H4 (cell line): ENCODE measurements around the gene PDXP. TPM values are rescaled to one million over a fixed set of nuclear protein-coding genes. Genes with fewer than 3 reads are reported as not detected.
"Not testable (repeated sequence)": the region's sequence is repeated elsewhere in the genome, so short reads cannot be mapped to it uniquely, and the experiment has no call there.

Source experiments
- DNase-seq: peaks from one replicate; pipeline ENCODE4 v3.0.0-alpha.2; 2015; ENCODE audit warnings: low spot score
- total RNA-seq: library from RNA; depleted of rRNA; stranded (reverse); fragments of >200 nt; shearing (Covaris generic); gene quantifications from 2 replicates; pipeline ENCODE4 v1.2.3, GENCODE V29; 2014; rRNA removed

The PDXP gene
- total RNA-seq = 9.0 and 9.3 TPM in 2 replicates

GRCh38 chr22:37658133-37659065 lies at the start of gene PDXP:
PDXP (plus strand) TSS chr22:37658723; CDS start chr22:37658783, 60 bp downstream.
- peak; percentile 98 for DNase-seq

- no peak for DNase-seq
Observed at GRCh38 chr22:37609240-37610152, 49.0 kb upstream of the PDXP start.

GRCh38 chr22:37610153-37610475 lies 48.4 kb upstream of the PDXP start:
- not testable (repeated sequence) for DNase-seq

- no peak for DNase-seq
Observed at GRCh38 chr22:37610480-37611129, 47.9 kb upstream of the PDXP start.

GRCh38 chr22:37611207-37611606 lies 47.3 kb upstream of the PDXP start:
- DNase-seq = no peak

- no peak for DNase-seq
Observed at GRCh38 chr22:37616201-37617083, 42.1 kb upstream of the PDXP start.

- DNase-seq = no peak
Observed at GRCh38 chr22:37617431-37617830, 41.1 kb upstream of the PDXP start.

- no peak for DNase-seq
Observed at GRCh38 chr22:37618072-37618656, 40.4 kb upstream of the PDXP start.

GRCh38 chr22:37618674-37619073 lies 39.8 kb upstream of the PDXP start:
- no peak for DNase-seq

- DNase-seq = no peak
Observed at GRCh38 chr22:37619991-37620390, 38.5 kb upstream of the PDXP start.

- no peak for DNase-seq
Observed at GRCh38 chr22:37621352-37621860, 37.1 kb upstream of the PDXP start.

- no peak for DNase-seq
Observed at GRCh38 chr22:37623075-37624016, 35.2 kb upstream of the PDXP start.

GRCh38 chr22:37624017-37624365 lies 34.5 kb upstream of the PDXP start:
- no peak for DNase-seq

- DNase-seq = no peak
Observed at GRCh38 chr22:37624876-37625275, 33.6 kb upstream of the PDXP start.

- DNase-seq = no peak
Observed at GRCh38 chr22:37625737-37626136, 32.8 kb upstream of the PDXP start.

- DNase-seq = no peak
Observed at GRCh38 chr22:37626144-37626543, 32.4 kb upstream of the PDXP start.

- no peak for DNase-seq
Observed at GRCh38 chr22:37626556-37627075, 31.9 kb upstream of the PDXP start.

- DNase-seq = no peak
Observed at GRCh38 chr22:37627121-37627520, 31.4 kb upstream of the PDXP start.

GRCh38 chr22:37627545-37627944 lies 31.0 kb upstream of the PDXP start:
- no peak for DNase-seq
